ENCODE data around the gene UBE2L3.
"Not testable (repeated sequence)": the region's sequence is repeated elsewhere in the genome, so short reads cannot be mapped to it uniquely, and the experiment has no call there.

UBE2L3 gene

GRCh38 chr22:21571679-21572078 is 4.2 kb downstream of the UBE2L3 start:
- DNase-seq (ENCODE audit: low read depth), result no peak

- no peak for DNase-seq (ENCODE audit: low read depth)
Observed at GRCh38 chr22:21573293-21573734, 5.8 kb downstream of the UBE2L3 start.

GRCh38 chr22:21573750-21574494 is 6.4 kb downstream of the UBE2L3 start:
- no peak for DNase-seq (ENCODE audit: low read depth)

- DNase-seq (ENCODE audit: low read depth), result no peak
Observed at GRCh38 chr22:21579474-21579851, 11.9 kb downstream of the UBE2L3 start.

- DNase-seq (ENCODE audit: low read depth), result not testable (repeated sequence)
Observed at GRCh38 chr22:21580623-21581007, 13.1 kb downstream of the UBE2L3 start.

DNA sequence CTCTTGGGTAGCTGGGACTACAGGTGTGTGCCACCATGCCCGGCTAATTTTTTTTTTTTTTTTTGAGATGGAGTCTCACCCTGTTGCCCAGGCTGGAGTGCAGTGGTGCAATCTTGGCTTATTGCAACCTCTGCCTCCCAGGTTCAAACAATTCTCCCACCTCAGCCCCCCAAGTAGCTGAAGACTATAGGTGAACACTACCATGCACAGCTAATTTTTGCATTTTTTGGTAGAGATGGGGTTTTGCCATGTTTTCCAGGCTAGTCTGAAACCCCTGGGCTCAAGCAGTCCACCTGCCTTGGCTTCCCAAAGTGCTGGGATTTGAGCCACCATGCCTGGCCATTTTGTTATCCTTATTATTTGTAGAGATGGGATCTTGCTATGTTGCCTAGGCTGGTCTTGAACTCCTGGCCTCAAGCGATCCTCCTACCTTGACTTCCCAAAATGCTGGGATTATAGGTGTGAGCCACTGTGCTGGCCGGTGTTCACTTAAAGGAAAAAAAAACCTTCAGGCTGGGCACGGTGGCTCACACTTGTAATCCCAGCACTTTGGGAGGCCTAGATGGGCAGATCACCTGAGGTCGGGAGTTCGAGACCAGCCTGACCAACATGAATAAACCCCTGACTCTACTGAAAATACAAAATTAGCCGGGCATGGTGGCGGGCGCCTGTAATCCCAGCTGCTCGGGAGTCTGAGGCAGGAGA is 13.6 kb downstream of the UBE2L3 start:
- not testable (repeated sequence) for DNase-seq (ENCODE audit: low read depth)

DNA sequence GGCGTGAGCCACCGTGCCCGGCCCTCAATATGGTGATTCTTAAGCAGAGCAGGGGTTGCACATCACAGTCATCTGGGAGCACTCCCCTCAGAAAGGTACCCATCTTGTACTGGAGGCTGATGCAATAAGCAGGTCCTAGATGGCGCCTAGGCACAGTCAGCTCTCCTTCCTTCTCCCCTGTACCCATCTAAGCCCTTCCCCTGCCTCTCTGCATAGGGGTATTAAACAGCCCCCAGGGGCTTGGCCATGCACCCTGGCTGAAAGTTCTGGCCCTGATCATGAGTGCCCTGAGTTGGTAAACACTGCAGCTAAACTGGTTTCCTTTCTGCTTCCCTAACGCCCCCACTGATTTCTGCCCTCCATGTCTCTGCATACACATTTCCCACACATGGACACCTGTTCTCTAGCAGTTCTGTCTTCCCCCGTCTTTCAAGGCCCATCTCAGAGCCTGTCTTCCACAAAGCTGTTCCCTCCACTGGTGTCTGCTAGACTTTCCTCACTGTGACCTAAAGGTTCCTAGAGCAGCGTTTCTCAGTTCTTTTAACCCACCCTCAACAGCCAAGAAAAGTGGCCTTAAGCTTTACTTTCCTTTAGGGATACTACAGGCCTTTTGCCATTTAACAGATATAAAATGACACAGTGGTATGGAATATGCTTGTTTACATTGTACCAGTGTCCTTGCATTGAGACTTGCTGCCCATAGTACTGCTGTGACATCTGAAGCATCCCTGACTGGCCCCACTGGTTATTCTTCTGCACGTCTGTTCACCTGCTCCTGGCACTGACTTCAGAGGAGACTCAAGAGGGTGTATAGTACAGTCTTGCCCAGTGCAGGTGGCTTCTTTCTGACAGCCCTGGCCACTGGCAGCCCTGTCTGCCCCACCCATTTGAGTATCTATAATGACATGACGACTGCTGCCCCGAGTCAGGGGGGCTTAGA is 15.6 kb downstream of the UBE2L3 start:
- DNase-seq (ENCODE audit: low read depth), result no peak

DNA sequence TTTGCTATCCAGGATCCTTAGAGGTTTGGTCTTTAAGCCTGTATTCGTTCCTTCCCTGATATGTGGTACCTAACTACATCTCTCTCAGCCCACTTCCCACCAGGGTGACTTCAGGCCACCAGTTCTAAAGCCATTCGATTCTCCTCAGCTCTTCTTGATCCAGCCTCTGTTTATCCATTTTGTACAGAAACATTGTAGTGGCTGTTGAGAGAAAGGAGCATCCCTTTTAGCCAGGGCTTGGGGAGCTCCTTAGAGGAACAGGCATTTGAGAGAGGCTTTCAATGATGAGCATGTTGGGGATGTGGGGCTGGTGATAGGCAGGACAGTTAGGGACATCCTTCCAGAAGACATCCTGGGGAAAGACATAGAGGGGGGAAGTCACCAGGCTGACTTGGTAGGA is 17.9 kb downstream of the UBE2L3 start:
- no peak for DNase-seq (ENCODE audit: low read depth)

DNA sequence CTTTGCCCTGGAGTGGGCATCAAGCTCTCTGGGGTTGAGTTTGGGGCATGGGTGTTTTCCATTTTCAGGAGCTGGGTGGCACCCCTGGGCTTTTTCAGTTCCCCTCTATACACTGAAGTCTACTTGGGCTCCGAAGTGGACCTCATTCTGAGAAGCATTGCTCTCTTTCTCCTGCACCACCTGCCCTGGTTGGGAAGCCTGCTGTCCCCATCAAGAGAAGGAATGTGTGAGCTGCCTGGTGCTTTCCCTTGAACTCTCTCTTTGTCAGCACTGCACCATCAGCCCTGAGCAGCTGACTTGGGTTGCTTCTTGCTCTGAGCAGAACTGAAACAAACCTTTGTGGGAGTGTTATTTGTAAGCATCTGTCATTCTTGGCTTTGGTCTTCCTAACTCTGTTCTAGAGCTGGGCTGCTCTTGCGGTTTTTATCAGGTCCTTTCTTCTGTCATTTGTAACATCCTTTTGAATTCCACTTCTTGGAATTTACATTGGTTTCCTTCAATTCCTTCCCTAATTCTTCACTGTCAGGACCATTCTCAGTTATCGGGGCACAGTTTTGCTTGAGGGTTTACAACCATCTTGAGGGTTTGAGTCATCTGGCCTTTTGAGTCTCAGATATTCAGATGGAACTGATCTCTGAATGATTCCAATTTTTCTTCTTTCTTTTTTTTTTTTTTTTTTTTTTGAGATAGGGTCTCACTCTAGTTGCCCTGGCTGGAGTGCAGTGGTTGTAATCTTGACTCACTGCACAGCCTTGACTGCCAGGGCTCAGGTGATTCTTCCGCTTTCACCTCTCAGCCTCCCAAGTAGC is 20.5 kb downstream of the UBE2L3 start:
- no peak for DNase-seq (ENCODE audit: low read depth)

DNA sequence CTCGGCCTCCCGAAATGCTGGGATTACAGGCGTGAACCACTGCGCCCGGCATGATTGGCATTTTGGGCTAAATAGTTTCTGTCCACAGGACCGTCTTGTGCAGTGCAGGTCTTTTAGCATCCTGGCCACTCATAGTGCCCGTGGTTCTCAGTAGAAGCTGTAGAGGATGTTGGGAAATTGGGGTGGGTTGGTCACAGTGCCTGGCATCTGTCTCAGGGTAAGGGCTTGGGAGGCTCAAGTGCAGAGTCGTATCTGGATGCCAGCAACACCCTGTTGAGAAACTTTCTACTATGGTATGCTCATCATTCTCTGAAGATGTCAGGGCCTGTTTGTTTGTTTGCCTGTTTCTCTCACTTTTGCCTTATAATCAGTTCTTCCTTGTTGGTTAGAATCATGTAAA is 21.9 kb downstream of the UBE2L3 start:
- DNase-seq (ENCODE audit: low read depth), result no peak

DNA sequence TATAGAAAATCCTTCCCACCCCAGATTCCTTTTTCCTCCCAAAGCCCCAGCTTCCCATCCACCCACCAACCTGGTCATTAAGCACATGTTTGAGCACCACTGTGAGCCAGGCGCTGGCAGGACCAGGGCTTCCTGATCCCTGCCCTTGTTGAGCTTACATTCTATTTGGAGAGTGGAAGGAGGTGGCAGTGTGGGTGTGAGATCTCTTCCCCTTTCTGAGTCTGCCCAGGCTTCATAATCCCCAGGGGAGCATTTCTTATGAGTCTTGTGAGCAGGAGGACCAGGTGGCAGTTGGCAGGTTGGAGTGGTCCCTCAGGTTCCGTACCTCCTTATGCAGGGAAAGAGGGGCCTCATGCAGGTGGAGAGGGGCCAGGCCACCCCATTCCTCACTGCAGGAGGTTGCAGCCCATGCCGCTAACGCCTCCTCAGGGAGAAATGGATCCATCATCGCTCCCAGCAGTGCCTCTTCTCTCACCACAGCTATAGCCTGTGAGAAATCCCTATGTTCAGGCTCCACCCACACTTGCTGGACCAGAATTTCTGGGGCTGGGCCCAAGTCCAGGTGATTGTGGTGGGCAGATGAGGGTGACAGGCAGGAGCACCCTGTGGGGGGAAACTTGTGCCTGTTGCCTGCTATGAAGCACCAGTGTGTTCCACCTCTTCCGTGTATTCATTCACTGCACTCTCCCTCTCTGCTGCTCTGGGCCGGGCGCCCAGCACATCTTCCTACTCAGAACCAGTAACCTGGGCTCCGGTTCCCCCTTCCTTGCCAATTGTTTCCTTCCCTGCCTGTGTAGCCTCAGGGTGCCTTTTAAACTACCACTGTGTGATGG is 23.5 kb downstream of the UBE2L3 start:
- DNase-seq (ENCODE audit: low read depth), result no peak

- no peak for DNase-seq (ENCODE audit: low read depth)
Observed at GRCh38 chr22:21591695-21592094, 24.2 kb downstream of the UBE2L3 start.

DNA sequence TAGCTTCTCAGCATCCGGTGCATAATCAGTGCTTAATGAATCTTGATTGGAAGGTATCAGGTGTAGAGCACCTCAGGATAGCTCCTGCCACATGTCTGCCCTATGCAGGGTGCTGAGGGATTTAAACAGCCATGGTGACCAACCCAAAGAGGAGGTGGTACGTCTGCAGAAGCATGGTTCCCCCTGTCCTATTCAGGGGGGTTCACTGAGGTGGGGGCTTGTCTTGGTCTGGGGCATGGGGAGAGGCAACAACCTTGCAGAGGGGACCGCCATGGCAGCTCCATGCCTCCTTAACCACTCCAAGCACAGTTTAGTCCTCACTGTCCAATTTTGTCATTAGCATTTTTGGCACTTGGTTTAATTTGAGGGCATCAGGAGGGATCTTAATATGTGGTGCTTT is 24.9 kb downstream of the UBE2L3 start:
- no peak for DNase-seq (ENCODE audit: low read depth)

DNA sequence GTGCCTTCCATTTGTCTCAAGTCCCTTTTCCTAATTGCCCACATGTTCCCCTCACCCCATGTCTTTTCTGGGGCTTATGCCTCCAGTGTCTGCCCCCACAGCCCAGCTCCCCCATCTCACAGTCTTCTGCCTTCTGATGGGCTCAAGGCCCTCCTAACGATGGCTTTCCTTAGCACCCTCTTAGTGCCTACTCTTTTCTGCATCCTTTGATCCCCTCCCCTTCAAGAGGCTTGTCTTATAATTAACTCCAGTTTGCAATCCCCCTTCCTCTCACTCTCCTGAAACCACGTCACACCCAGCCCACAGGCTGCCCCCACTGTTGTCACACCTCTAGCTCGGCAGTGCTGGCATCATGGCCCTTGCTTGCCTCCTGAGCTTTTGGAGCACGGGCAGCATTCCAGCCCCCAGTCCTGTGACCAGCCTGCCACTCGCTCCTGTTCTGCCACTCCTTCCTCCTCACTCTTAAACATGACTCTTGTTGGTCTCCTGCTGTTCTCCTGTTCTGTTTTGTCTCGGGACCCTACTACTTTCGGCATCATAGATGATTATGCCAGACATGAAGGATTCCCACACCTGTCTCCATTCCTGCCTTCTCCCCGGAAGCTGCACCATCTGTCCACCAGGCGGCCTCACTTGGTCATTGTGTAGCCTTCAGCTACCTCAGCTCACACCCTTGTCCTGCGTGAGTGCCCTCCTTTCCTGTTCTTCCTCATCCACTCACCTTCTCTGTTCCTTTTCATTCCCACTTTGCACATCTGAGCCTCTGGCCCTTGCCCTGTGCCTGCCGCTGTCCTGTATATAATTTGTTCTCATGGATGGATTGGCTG is 26.1 kb downstream of the UBE2L3 start:
- DNase-seq (ENCODE audit: low read depth), result no peak

DNA sequence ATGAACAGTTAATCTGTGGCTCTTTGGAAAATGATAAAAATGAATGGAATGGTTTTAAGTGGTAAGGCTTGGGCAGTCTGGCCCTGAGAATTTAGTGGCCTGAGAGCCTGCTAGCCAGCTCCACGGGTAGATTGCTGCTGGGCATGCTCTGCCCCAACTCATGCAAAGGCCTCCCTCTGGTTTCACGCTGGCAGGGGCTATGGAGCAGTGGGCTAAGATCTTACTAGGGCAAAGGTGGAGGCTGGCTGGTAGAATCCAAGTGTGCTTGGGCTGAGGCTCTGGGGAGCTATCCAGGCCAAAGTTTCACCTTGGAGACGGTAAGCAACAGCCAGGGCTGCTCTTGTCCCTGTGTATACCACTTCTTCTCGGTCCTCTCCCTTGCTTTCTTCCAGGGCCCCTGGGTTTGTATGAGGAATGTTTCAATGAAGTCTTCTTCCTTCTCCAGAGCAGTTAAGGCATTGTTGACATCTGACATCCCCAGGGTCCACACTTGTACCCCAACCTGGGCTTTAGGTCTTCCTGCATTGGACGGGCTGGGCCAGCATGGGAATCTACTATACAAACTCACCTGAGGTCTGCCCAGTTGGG is 27.4 kb downstream of the UBE2L3 start:
- no peak for DNase-seq (ENCODE audit: low read depth)

DNA sequence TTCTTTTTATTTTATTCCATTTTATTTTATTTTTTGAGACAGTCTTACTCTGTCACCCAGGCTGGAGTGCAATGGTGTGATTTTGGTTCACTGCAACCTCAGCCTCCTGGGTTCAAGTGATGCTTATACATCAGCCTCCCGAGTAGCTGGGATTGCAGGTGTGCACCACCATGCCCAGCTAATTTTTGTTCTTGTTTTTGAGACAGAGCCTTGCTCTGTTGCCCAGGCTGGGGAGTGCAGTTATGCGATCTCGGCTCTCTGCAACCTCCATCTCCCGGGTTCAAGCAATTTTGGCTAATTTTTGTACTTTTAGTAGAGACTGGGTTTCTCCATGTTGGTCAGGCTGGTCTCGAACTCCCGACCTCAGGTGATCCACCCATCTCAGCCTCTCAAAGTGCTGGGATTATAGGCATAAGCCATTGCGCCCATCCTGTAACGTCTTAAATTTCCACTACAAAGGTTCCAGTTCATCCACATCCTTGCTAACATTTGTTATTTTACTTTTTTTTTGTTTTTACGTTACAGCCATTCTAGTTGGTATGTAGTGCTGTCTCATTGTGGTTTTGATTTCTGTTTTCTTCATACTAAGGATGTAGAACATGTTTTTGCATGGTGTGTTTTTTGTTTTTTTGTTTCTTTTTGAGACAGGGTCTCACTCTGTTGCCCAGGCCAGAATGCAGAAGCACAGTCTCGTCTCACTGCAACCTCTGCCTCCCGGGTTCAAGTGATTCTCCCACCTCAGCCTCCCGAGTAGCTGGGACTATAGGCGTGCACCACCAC is 29.0 kb downstream of the UBE2L3 start:
- not testable (repeated sequence) for DNase-seq (ENCODE audit: low read depth)

GRCh38 chr22:21598302-21598701 is 30.8 kb downstream of the UBE2L3 start:
- DNase-seq (ENCODE audit: low read depth), result no peak

GRCh38 chr22:21599053-21599893 is 31.8 kb downstream of the UBE2L3 start:
- DNase-seq (ENCODE audit: low read depth), result no peak
